Mucosa of descending colon (tissue), 3 donors: ENCODE data around the gene DPP4. TPM values are rescaled to one million over a fixed set of nuclear protein-coding genes. Genes with fewer than 3 reads are reported as not detected.

ENCODE experiments used
- ATAC-seq: fragments of 200-7000 bp; cut with Tn5 transposase; one replicate; pipeline ENCODE4 v1.9.1; 2020; ENCODE audit warnings: mild to moderate bottlenecking, moderate library complexity
- DNase-seq, 3 donors: peaks; one replicate each; pipeline ENCODE4 v3.0.0-alpha.2; 2020
- H3K36me3 ChIP-seq: fragments of 200-600 bp; one replicate; pipeline ENCODE4 v1.8.0; 2021; ENCODE audit warnings: low read depth, mild to moderate bottlenecking
- H3K4me1 ChIP-seq: fragments of 200-600 bp; one replicate; pipeline ENCODE4 v1.8.0; 2021; ENCODE audit warnings: low read depth, mild to moderate bottlenecking
- H3K4me3 ChIP-seq: fragments of 200-600 bp; one replicate; pipeline ENCODE4 v1.8.0; 2021; ENCODE audit warnings: mild to moderate bottlenecking
- H3K9me3 ChIP-seq: fragments of 200-600 bp; one replicate; pipeline ENCODE4 v1.8.0; 2021; ENCODE audit warnings: mild to moderate bottlenecking
- CTCF ChIP-seq: fragments of 200-600 bp; IDR thresholded peaks from one replicate; pipeline ENCODE4 v1.8.0; 2022; ENCODE audit warnings: antibody characterized with exemption, mild to moderate bottlenecking
- intact Hi-C, 2 donors: fragments of 100-400 bp; cut with DNase I in 1 of 2; cut with micrococcal nuclease in 1 of 2; formaldehyde crosslinking; loops; one replicate each; pipeline versions ENCODE4 v1.11.0 to v1.11.1; 2022; cut with DNase I, micrococcal nuclease
- total RNA-seq, 3 donors: library from RNA; stranded (reverse); fragmentation: NEBNext Ultra II Directional in 2 of 3; extraction: Animal tissue kit (Norgen Biotek cat#: 25700) in 2 of 3; gene quantifications; one replicate each; pipeline versions ENCODE4 v1.2.1 to v1.2.4, GENCODE V29; 2021 to 2023
- donor health status: DM: no; HTN: no; CAD: no; lungs with moderate emphysema.
- donor health status: DM: no; HTN: no; CAD: no.
- donor health status: DM: no; HTN: yes; CAD: no.

DPP4 gene
- total RNA-seq, 3 donors from 2014 or later = 11.4 to 18.3 (median 12.0) TPM

GRCh38 chr2:161997916-161998471, 76.0 kb downstream of the DPP4 start:
- Histone ChIP-seq H3K4me3 (no peak overlapping the region), H3K4me1 (no peaks in the 10 kb centered on the region), H3K9me3 (no peaks in the 10 kb centered on the region), H3K36me3 (no peaks in the 10 kb centered on the region)
- TF ChIP-seq CTCF = no peak
- intact Hi-C loops = no loop called here
- ATAC-seq = no peak
- DNase-seq = no peak

GRCh38 chr2:161995553-161996016, 78.4 kb downstream of the DPP4 start:
- no peak for DNase-seq
- H3K4me1 ChIP-seq = no peaks in the 10 kb centered on the region
- intact Hi-C loops = no loop called here
- ATAC-seq = peak; percentile 82
- TF ChIP-seq CTCF = no peak
- H3K9me3 ChIP-seq = no peaks in the 10 kb centered on the region
- H3K4me3 ChIP-seq = no peak overlapping the region
- H3K36me3 ChIP-seq = no peaks in the 10 kb centered on the region

GRCh38 chr2:161994761-161995520, 79.1 kb downstream of the DPP4 start:
- TF ChIP-seq CTCF = no peak
- no peaks in the 10 kb centered on the region for H3K4me1 ChIP-seq
- no peak overlapping the region for H3K4me3 ChIP-seq
- intact Hi-C loops = no loop called here
- H3K36me3 ChIP-seq = no peaks in the 10 kb centered on the region
- H3K9me3 ChIP-seq = no peaks in the 10 kb centered on the region
- DNase-seq (no peak), ATAC-seq (no peak)

GRCh38 chr2:161992531-161992930, 81.5 kb downstream of the DPP4 start:
- Histone ChIP-seq H3K4me1 (no peaks in the 10 kb centered on the region), H3K4me3 (no peak overlapping the region), H3K36me3 (no peaks in the 10 kb centered on the region), H3K9me3 (no peaks in the 10 kb centered on the region)
- no peak for DNase-seq
- ATAC-seq = no peak
- intact Hi-C loops = no loop called here
- TF ChIP-seq CTCF = no peak

- intact Hi-C loops = no loop called here
- Histone ChIP-seq H3K9me3 (no peaks in the 10 kb centered on the region), H3K4me1 (no peaks in the 10 kb centered on the region), H3K36me3 (no peaks in the 10 kb centered on the region), H3K4me3 (no peak overlapping the region)
- no peak for TF ChIP-seq CTCF
- no peak for ATAC-seq
- DNase-seq = no peak
Measured at GRCh38 chr2:161991991-161992390, 82.0 kb downstream of the DPP4 start.
